HG02798 (cell line): ENCODE data around the gene ASB10.

ENCODE experiments used
- ATAC-seq: cut with Tn5 transposase; IDR thresholded peaks from one replicate; pipeline ENCODE4 v1.9.1; 2021; ENCODE audit warnings: mild to moderate bottlenecking; ENCODE audit not compliant: unreplicated experiment, poor library complexity

The ASB10 gene

GRCh38 chr7:151211155-151211772 lies 24.2 kb upstream of the ASB10 start:
- no peak for ATAC-seq

- ATAC-seq, result no peak
These were observed 23.2 kb upstream of the ASB10 start, which contains the start of gene H2BK1 for GRCh38 chr7:151210087-151210854. Gene H2BK1, minus strand, starts transcription at chr7:151210488. Its CDS starts 170 bp downstream, at chr7:151210318.

- ATAC-seq, result no peak
These were observed 22.5 kb upstream of the ASB10 start for GRCh38 chr7:151209588-151209987.

- ATAC-seq, result no peak
These were observed 21.3 kb upstream of the ASB10 start for GRCh38 chr7:151208253-151208862.

- ATAC-seq, result no peak
These were observed 20.8 kb upstream of the ASB10 start for GRCh38 chr7:151207804-151208203.

GRCh38 chr7:151207315-151207714 lies 20.3 kb upstream of the ASB10 start:
- ATAC-seq, result no peak

GRCh38 chr7:151206914-151207313 lies 19.9 kb upstream of the ASB10 start:
- no peak for ATAC-seq

- no peak for ATAC-seq
These were observed 18.7 kb upstream of the ASB10 start for GRCh38 chr7:151205730-151206129.

GRCh38 chr7:151204383-151205032 lies 17.5 kb upstream of the ASB10 start:
- no peak for ATAC-seq

- no peak for ATAC-seq
These were observed 15.8 kb upstream of the ASB10 start for GRCh38 chr7:151202836-151203235.

- ATAC-seq, result no peak
These were observed 14.7 kb upstream of the ASB10 start for GRCh38 chr7:151201751-151202150.

GRCh38 chr7:151201344-151201743 lies 14.3 kb upstream of the ASB10 start:
- no peak for ATAC-seq

- ATAC-seq, result no peak
These were observed 12.1 kb upstream of the ASB10 start for GRCh38 chr7:151198945-151199848.

GRCh38 chr7:151197932-151198331 lies 10.9 kb upstream of the ASB10 start:
- no peak for ATAC-seq

GRCh38 chr7:151195616-151196450 lies 8.8 kb upstream of the ASB10 start:
- no peak for ATAC-seq

- ATAC-seq, result no peak
These were observed 7.1 kb upstream of the ASB10 start for GRCh38 chr7:151194188-151194587.

- ATAC-seq, result no peak
These were observed 6.3 kb upstream of the ASB10 start for GRCh38 chr7:151193203-151193978.

- ATAC-seq, result no peak
These were observed 5.0 kb upstream of the ASB10 start for GRCh38 chr7:151192002-151192539.
